Measurements from ENCODE around the gene RPS6KA6. TPM values are rescaled to one million over a fixed set of nuclear protein-coding genes. Genes with fewer than 3 reads are reported as not detected.

Gene RPS6KA6
- total RNA-seq, 1 donor from 2014 or later, result 7.1 TPM

DNA sequence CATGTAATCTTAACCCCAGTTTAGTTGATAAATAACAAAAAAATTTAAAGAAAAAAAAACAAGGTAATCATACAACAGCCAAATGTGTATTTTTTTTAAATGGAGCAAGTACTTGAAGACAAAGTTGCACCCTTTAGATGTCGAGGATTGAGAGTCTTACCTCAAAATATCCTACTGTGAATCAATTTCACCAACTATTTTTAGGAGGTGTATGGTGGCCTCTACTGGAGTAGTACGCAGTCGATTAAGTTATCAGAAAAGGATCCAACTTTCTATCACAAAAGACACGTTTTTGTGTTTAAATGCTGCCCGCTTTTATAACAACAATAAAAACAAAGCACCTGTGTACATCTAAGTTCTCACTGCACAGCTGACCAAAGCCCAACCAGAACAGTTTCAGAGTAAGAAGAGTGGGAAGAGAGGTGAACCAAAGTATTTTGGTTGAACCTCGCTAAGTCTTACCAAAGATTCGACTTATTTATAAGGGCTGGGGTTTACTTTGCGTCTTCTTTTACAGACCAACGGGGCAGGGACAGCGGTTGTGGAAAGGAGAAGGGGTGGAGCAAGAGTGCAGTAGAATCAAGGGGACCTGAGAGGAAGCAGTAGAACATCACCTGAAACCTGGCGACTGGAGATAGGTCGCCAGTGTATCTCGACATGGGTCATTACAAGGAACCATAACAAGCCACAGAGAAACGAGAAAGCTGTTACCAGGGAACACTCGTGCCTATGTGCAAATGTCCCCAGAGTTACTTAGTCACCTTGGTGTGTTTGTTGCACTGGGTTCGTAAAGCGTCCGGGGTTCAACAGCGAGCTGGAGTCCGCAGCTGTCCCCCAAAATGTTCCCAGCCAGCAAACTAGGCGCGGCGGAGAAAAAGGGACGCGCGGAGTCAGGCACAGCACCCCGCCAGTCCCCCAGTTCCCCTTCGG is 1.1 kb downstream of the RPS6KA6 start:
- no peak overlapping the region for H3K27ac Mint-ChIP-seq (ENCODE audit: unreplicated experiment)
- no peaks in the 10 kb centered on the region for H3K27me3 Mint-ChIP-seq (ENCODE audit: low read depth, unreplicated experiment)
- no peaks in the 10 kb centered on the region for H3K4me1 ChIP-seq (ENCODE audit: insufficient read depth, low read length)
- H2AFZ ChIP-seq (ENCODE audit: low read depth, low read length), result peak overlapping the region; percentile 83
- H3K9ac ChIP-seq (ENCODE audit: low read length), result peak overlapping the region; percentile 67
- no peak for DNase-seq (ENCODE audit: low read depth)
- no peaks in the 10 kb centered on the region for H4K20me1 ChIP-seq (ENCODE audit: insufficient read depth, low read length)
- no peaks in the 10 kb centered on the region for H3K36me3 Mint-ChIP-seq (ENCODE audit: low read depth, unreplicated experiment)
- H3K4me3 ChIP-seq (ENCODE audit: insufficient read depth, low read depth, low read length), result peak overlapping the region; percentile 62
- peak overlapping the region; percentile 95 for H3K4me3 Mint-ChIP-seq (ENCODE audit: unreplicated experiment)
- H3K36me3 ChIP-seq (ENCODE audit: insufficient read depth, low read length), result no peaks in the 10 kb centered on the region
- H3K27ac ChIP-seq (ENCODE audit: low read depth, low read length), result no peak overlapping the region
- no peaks in the 10 kb centered on the region for H3K9me3 Mint-ChIP-seq (ENCODE audit: unreplicated experiment)
- no peaks in the 10 kb centered on the region for H3K9me3 ChIP-seq (ENCODE audit: insufficient read depth, low read depth, low read length)
- peaks cover 2% of the 10 kb centered on the region for H3K4me1 Mint-ChIP-seq (ENCODE audit: low read depth, unreplicated experiment)
- no peaks in the 10 kb centered on the region for H3K27me3 ChIP-seq (ENCODE audit: insufficient read depth, low read length)
- H3K79me2 ChIP-seq (ENCODE audit: insufficient read depth, low read length), result no peaks in the 10 kb centered on the region
- peak; percentile 99 for FAIRE-seq
- H3K4me2 ChIP-seq (ENCODE audit: low read length), result peak overlapping the region; percentile 86
- no peak for TF ChIP-seq EZH2 (IDR thresholded peaks at IDR 0.05; ENCODE audit: insufficient read depth, low read length)
- TF ChIP-seq, protein P1, sequence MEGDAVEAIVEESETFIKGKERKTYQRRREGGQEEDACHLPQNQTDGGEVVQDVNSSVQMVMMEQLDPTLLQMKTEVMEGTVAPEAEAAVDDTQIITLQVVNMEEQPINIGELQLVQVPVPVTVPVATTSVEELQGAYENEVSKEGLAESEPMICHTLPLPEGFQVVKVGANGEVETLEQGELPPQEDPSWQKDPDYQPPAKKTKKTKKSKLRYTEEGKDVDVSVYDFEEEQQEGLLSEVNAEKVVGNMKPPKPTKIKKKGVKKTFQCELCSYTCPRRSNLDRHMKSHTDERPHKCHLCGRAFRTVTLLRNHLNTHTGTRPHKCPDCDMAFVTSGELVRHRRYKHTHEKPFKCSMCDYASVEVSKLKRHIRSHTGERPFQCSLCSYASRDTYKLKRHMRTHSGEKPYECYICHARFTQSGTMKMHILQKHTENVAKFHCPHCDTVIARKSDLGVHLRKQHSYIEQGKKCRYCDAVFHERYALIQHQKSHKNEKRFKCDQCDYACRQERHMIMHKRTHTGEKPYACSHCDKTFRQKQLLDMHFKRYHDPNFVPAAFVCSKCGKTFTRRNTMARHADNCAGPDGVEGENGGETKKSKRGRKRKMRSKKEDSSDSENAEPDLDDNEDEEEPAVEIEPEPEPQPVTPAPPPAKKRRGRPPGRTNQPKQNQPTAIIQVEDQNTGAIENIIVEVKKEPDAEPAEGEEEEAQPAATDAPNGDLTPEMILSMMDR (IDR thresholded peaks at IDR 0.05; ENCODE audit: insufficient read depth, low read depth, low read length), result no peak

DNA sequence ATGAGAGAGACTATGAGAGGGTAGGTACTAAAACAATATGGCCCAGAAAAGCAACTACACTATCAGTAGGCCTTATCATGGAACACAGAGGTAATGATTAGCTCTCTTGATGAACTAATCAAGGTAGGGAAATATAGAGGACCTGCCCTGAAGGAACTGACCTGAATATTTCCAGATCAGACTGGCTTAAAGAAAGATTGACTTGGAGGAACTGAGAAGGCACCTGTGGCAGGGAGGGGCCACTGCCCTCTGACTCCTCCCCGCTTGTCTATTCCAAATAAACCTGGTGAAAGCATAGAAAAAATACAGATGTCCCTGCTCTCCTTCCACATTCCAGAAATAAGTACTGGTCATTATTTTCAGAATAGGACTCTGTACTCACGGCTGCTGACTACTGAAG is 5.5 kb downstream of the RPS6KA6 start:
- Histone ChIP-seq H3K27ac (ENCODE audit: low read depth, low read length) (no peak overlapping the region), H3K4me3 (ENCODE audit: insufficient read depth, low read depth, low read length) (no peak overlapping the region), H3K36me3 (ENCODE audit: insufficient read depth, low read length) (no peaks in the 10 kb centered on the region), H2AFZ (ENCODE audit: low read depth, low read length) (no peak overlapping the region), H3K4me2 (ENCODE audit: low read length) (no peak overlapping the region), H3K4me1 (ENCODE audit: insufficient read depth, low read length) (no peaks in the 10 kb centered on the region), H3K79me2 (ENCODE audit: insufficient read depth, low read length) (no peaks in the 10 kb centered on the region), H4K20me1 (ENCODE audit: insufficient read depth, low read length) (no peaks in the 10 kb centered on the region), H3K9me3 (ENCODE audit: insufficient read depth, low read depth, low read length) (no peaks in the 10 kb centered on the region), H3K27me3 (ENCODE audit: insufficient read depth, low read length) (no peaks in the 10 kb centered on the region), H3K9ac (ENCODE audit: low read length) (no peak overlapping the region)
- Mint-ChIP-seq H3K4me3 (ENCODE audit: unreplicated experiment) (no peak overlapping the region), H3K4me1 (ENCODE audit: low read depth, unreplicated experiment) (peaks cover 2% of the 10 kb centered on the region), H3K9me3 (ENCODE audit: unreplicated experiment) (no peaks in the 10 kb centered on the region), H3K27ac (ENCODE audit: unreplicated experiment) (no peak overlapping the region), H3K27me3 (ENCODE audit: low read depth, unreplicated experiment) (no peaks in the 10 kb centered on the region), H3K36me3 (ENCODE audit: low read depth, unreplicated experiment) (no peaks in the 10 kb centered on the region)
- DNase-seq (ENCODE audit: low read depth) (no peak), FAIRE-seq (no peak)
- TF ChIP-seq, protein P1 (IDR thresholded peaks at IDR 0.05; ENCODE audit: insufficient read depth, low read depth, low read length), result no peak

DNA sequence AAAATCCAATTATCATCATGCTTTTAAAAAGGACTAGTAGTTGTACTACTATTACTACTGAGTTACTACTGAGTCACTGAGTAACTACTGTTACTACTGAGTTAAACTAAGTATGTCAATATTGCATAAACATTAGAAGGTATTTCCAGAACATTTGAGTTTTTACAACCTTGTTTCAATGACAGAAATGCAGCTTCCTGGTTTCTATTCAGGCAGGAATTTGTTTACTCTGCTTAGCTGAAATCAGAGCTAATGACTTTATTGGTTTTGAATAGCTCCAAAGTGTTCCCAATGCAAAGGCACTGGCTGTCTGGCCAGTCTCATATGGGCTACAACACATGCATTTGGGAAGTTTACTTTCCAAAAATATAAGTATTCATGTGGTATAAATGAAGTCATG is 12.0 kb downstream of the RPS6KA6 start:
- Histone ChIP-seq H2AFZ (ENCODE audit: low read depth, low read length) (no peak overlapping the region), H3K4me2 (ENCODE audit: low read length) (no peak overlapping the region), H3K36me3 (ENCODE audit: insufficient read depth, low read length) (no peaks in the 10 kb centered on the region), H3K4me1 (ENCODE audit: insufficient read depth, low read length) (no peaks in the 10 kb centered on the region), H3K27me3 (ENCODE audit: insufficient read depth, low read length) (no peaks in the 10 kb centered on the region), H3K9me3 (ENCODE audit: insufficient read depth, low read depth, low read length) (no peaks in the 10 kb centered on the region), H3K9ac (ENCODE audit: low read length) (no peak overlapping the region), H4K20me1 (ENCODE audit: insufficient read depth, low read length) (no peaks in the 10 kb centered on the region), H3K27ac (ENCODE audit: low read depth, low read length) (no peak overlapping the region), H3K4me3 (ENCODE audit: insufficient read depth, low read depth, low read length) (no peak overlapping the region), H3K79me2 (ENCODE audit: insufficient read depth, low read length) (no peaks in the 10 kb centered on the region)
- Mint-ChIP-seq H3K4me3 (ENCODE audit: unreplicated experiment) (no peak overlapping the region), H3K4me1 (ENCODE audit: low read depth, unreplicated experiment) (no peaks in the 10 kb centered on the region), H3K9me3 (ENCODE audit: unreplicated experiment) (no peaks in the 10 kb centered on the region), H3K36me3 (ENCODE audit: low read depth, unreplicated experiment) (no peaks in the 10 kb centered on the region), H3K27me3 (ENCODE audit: low read depth, unreplicated experiment) (no peaks in the 10 kb centered on the region), H3K27ac (ENCODE audit: unreplicated experiment) (no peak overlapping the region)
- FAIRE-seq, result peak; percentile 58
- DNase-seq (ENCODE audit: low read depth), result no peak
- no peak for TF ChIP-seq EZH2 (IDR thresholded peaks at IDR 0.05; ENCODE audit: insufficient read depth, low read length)
- TF ChIP-seq, protein P1 (IDR thresholded peaks at IDR 0.05; ENCODE audit: insufficient read depth, low read depth, low read length), result no peak
